HL-60 (cell line): Measurements from ENCODE around the gene PRSS33.

Experiments
- DNase-seq, 2 experiments: peaks; one replicate each; pipeline ENCODE4 v3.0.0-alpha.2; 2010 to 2020; ENCODE audit warnings: low read depth in 1 of 2, low spot score in 1 of 2
- H3K27ac ChIP-seq: fragments of 250-450 bp; sonication (Bioruptor Pico); replicated peaks from 2 replicates; pipeline ENCODE4 v1.5.1; 2020; ENCODE audit warnings: mild to moderate bottlenecking, moderate library complexity
- H3K27me3 ChIP-seq: fragments of 250-450 bp; sonication (Bioruptor Pico); 2 replicates; pipeline ENCODE4 v1.5.1; 2021; ENCODE audit warnings: mild to moderate bottlenecking, moderate library complexity; ENCODE audit not compliant: insufficient read depth, poor library complexity, severe bottlenecking
- H3K4me3 ChIP-seq: replicated peaks from 2 replicates; pipeline ENCODE4 v1.5.1; 2011; ENCODE audit warnings: mild to moderate bottlenecking, control low read depth, low read length; ENCODE audit not compliant: insufficient read depth
- GABPA ChIP-seq: IDR thresholded peaks from 2 replicates; pipeline ENCODE4 v1.6.1; 2012; ENCODE audit warnings: low read depth
- POLR2AphosphoS5 ChIP-seq: IDR thresholded peaks from 2 replicates; pipeline ENCODE4 v1.6.1; 2012; ENCODE audit warnings: low read depth
- SPI1 ChIP-seq: IDR thresholded peaks from 2 replicates; pipeline ENCODE4 v1.6.1; 2012; ENCODE audit warnings: low read depth, mild to moderate bottlenecking, borderline replicate concordance
- TF ChIP-seq, protein P1 (sequence below): IDR thresholded peaks from one replicate; pipeline ENCODE4 v1.5.1; 2011; ENCODE audit warnings: low read length, control low read depth, inconsistent platforms; ENCODE audit not compliant: insufficient read depth
- TF ChIP-seq, protein P2 (sequence below): IDR thresholded peaks from 2 replicates; pipeline ENCODE4 v1.6.1; 2012; ENCODE audit warnings: low read depth; ENCODE audit not compliant: insufficient replicate concordance

PRSS33 gene

DNA sequence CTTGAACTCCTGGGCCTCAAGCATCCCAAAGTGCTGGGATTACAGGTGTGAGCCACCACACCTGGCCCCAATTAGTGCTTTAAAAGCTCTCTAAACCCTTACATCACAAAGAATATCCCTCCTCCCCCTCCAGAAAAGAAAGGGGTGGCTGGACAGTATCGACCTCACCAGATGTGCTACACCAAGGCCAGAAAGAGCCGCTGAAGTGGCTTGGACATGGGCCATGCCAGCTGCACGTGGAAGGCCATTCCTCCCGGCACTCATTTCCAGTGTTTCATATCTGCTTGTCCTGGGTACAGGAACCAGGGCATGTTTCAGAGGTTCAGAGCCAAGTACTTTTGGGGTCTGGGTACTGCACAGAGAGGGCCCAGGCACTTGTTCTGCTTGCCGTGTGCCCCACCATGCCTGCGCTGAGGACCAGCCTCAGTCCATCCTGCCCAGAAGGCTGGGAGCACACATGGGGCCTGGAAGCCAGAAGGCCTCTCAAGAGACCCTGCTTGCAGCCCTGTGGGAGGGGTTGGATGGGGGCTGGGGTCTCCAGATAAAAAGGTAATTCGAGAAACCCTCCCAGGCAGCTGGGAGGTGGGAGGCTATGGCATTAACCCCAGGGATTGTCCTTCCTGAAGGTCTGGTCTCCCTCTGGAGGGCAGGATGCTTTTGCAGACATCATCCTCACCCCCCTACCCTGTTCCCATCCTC is 38.5 kb downstream of the PRSS33 start:
- no peaks in the 10 kb centered on the region for H3K27me3 ChIP-seq
- no peak overlapping the region for H3K4me3 ChIP-seq
- no peak for DNase-seq
- H3K27ac ChIP-seq, result no peak overlapping the region
- TF ChIP-seq, protein P1, sequence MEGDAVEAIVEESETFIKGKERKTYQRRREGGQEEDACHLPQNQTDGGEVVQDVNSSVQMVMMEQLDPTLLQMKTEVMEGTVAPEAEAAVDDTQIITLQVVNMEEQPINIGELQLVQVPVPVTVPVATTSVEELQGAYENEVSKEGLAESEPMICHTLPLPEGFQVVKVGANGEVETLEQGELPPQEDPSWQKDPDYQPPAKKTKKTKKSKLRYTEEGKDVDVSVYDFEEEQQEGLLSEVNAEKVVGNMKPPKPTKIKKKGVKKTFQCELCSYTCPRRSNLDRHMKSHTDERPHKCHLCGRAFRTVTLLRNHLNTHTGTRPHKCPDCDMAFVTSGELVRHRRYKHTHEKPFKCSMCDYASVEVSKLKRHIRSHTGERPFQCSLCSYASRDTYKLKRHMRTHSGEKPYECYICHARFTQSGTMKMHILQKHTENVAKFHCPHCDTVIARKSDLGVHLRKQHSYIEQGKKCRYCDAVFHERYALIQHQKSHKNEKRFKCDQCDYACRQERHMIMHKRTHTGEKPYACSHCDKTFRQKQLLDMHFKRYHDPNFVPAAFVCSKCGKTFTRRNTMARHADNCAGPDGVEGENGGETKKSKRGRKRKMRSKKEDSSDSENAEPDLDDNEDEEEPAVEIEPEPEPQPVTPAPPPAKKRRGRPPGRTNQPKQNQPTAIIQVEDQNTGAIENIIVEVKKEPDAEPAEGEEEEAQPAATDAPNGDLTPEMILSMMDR, result no peak
- TF ChIP-seq POLR2AphosphoS5 (no peak), GABPA (no peak), SPI1 (no peak)
- TF ChIP-seq, protein P2, sequence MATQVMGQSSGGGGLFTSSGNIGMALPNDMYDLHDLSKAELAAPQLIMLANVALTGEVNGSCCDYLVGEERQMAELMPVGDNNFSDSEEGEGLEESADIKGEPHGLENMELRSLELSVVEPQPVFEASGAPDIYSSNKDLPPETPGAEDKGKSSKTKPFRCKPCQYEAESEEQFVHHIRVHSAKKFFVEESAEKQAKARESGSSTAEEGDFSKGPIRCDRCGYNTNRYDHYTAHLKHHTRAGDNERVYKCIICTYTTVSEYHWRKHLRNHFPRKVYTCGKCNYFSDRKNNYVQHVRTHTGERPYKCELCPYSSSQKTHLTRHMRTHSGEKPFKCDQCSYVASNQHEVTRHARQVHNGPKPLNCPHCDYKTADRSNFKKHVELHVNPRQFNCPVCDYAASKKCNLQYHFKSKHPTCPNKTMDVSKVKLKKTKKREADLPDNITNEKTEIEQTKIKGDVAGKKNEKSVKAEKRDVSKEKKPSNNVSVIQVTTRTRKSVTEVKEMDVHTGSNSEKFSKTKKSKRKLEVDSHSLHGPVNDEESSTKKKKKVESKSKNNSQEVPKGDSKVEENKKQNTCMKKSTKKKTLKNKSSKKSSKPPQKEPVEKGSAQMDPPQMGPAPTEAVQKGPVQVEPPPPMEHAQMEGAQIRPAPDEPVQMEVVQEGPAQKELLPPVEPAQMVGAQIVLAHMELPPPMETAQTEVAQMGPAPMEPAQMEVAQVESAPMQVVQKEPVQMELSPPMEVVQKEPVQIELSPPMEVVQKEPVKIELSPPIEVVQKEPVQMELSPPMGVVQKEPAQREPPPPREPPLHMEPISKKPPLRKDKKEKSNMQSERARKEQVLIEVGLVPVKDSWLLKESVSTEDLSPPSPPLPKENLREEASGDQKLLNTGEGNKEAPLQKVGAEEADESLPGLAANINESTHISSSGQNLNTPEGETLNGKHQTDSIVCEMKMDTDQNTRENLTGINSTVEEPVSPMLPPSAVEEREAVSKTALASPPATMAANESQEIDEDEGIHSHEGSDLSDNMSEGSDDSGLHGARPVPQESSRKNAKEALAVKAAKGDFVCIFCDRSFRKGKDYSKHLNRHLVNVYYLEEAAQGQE, result no peak

DNA sequence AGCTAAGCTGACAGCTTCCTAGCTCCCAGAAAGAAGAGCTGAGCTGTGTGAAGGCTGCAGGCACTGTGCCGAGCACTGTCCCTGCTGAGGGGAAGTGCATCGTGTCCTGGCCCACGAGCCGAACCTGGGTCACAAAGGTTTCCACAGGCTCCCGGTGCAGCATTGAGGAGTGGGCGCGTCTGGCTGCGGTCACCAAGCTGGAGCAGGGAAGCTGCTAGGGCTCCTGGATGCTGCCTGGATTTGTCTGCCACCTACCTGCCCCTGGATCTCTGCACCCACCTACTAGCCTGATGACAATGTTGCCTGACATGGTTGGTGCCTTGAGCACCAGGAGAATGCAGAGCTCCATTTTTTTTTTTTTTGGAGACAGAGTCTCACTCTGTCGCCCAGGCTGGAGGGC is 41.4 kb downstream of the PRSS33 start:
- Histone ChIP-seq H3K4me3 (no peak overlapping the region), H3K27me3 (no peaks in the 10 kb centered on the region), H3K27ac (no peak overlapping the region)
- no peak for DNase-seq
- TF ChIP-seq GABPA (no peak), POLR2AphosphoS5 (no peak), SPI1 (no peak)
- TF ChIP-seq, protein P1, result no peak
- TF ChIP-seq, protein P2, result no peak

DNA sequence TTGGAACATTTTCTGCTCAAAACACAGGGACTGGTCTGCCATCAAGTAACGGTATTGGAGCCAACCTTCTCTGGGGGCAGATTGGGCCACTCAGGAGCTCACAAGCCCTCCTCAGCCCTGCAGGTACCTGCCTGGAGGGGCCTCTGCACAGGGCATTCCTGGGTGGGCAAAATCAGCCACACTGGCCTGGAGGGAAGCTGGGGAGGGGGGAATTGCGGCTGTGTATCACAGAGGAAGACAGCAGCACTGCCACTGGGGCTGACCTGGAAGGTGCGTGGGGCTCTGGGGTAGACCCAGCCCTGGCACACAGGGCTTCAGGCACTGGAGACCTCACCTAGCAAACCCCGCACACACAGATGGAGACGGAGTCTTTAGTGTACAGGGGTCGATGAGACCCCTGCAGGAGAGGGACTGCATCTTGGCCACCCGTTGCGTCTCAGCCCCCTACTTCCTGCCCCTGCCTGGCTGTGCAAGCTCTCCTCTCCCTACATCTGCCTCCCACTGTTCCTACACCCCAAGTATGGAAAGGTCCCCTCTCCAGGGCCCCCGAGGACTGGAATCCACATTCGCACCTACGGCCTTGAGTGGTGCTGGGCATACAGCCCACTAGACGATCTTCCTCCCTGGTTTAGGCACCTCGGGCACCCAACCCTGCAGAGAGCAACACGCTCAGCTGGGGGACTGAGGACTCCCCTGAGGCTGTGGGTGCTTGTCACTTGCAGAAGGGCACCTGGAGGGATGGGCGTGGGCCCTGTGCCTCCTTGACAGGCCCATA is 42.1 kb downstream of the PRSS33 start:
- TF ChIP-seq GABPA, result no peak
- TF ChIP-seq SPI1, result no peak
- no peaks in the 10 kb centered on the region for H3K27me3 ChIP-seq

DNA sequence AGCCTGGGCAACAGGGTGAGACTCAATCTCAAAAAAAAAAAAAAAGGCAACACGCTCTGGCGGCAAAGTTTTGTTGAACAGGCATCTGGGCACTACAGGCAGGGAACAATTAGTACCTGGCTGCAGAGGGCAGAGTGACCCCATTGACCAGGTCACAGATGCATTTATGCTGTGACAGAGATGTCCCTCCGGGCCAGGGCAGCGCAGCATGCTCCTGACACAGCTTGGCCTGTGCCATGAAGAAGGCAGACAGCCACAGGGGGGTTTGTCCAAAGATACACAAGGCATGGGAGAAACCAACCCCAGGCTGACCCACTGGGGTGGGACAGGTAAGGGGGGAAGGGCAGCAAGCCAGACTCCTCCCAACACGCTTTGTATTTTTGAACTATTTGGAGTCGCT is 42.6 kb downstream of the PRSS33 start:
- Histone ChIP-seq H3K27ac (no peak overlapping the region), H3K27me3 (no peaks in the 10 kb centered on the region), H3K4me3 (no peak overlapping the region)
- no peak for DNase-seq
- TF ChIP-seq, protein P2, result no peak
- TF ChIP-seq GABPA, result no peak
- TF ChIP-seq SPI1, result no peak
- TF ChIP-seq, protein P1, result no peak
- TF ChIP-seq POLR2AphosphoS5, result no peak

More for the DNA sequence above, 42.1 kb downstream of the PRSS33 start:
- no peak overlapping the region for H3K4me3 ChIP-seq
- no peak for DNase-seq
- no peak overlapping the region for H3K27ac ChIP-seq
